GM12875 (cell line): ENCODE measurements around the gene TBRG1.

Experiments used
- H3K4me3 ChIP-seq: one replicate; pipeline ENCODE4 v1.5.1; 2011; ENCODE audit warnings: low read depth, low read length, control low read depth
- CTCF ChIP-seq: IDR thresholded peaks from 2 replicates; pipeline ENCODE4 v1.5.1; 2011; ENCODE audit warnings: low read depth, mild to moderate bottlenecking, control low read depth, inconsistent platforms, low read length, moderate library complexity, borderline replicate concordance; ENCODE audit not compliant: insufficient read depth

TBRG1 gene

DNA sequence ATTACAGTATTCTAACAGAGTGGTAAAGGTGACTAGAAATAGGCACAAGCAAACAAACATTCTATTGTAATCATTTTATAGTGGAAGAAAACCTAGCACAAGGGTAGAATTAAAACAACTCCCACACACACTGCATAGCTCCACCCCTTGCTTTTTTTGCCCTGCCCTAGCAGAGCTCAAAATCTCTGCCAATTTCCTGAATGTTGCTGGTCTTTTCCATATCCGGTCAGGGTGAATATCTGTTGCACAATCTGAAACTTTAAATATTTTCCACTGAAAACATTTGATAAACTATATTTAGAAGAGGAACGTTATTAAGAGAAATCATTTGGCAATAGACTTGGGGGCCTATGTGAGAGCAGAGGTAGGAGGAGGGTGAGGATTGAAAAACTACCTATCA, 53.7 kb downstream of the TBRG1 start:
- TF ChIP-seq CTCF = no peak
- no peak overlapping the region for H3K4me3 ChIP-seq

- no peak overlapping the region for H3K4me3 ChIP-seq
- no peak for TF ChIP-seq CTCF
Measured at GRCh38 chr11:124678416-124678815, 55.8 kb downstream of the TBRG1 start.

DNA sequence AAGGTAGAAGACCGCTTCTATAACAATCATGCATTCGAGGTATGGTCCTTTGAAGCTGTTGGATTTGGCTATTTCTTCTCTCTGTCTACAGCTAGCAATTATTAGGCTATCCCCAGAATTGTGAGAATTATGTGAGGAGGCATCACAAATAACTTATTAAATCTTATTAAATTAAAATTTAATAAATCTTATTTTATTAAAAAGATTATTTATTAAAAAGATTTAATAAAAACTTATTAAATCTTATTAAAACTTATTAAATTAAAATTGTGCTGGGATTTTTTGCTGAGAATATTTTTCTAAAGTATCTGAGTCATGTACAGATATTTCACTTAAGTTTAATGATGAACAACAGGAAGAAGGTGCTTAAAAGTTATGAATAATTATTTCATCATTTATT, 58.8 kb downstream of the TBRG1 start:
- H3K4me3 ChIP-seq = no peak overlapping the region
- no peak for TF ChIP-seq CTCF

- no peak overlapping the region for H3K4me3 ChIP-seq
- no peak for TF ChIP-seq CTCF
Measured at GRCh38 chr11:124682443-124682842, 59.8 kb downstream of the TBRG1 start.
